Stimulated activated naive CD4-positive, alpha-beta T cell treated with Interleukin-2 at 50 U/mL for 16 hours (primary cell): Measurements from ENCODE around the gene WBP1.
A peak's percentile ranks its signal among the peaks of the same experiment; 100 is the strongest.

Experiments
- DNase-seq: peaks from one replicate; lab custom pipeline; 2025; lab: John Stamatoyannopoulos, UW

The WBP1 gene

GRCh38 chr2:74502720-74503505 lies 44.7 kb downstream of the WBP1 start:
- DNase-seq: no peak

- DNase-seq: no peak
Observed at GRCh38 chr2:74503506-74504475, 45.6 kb downstream of the WBP1 start.

GRCh38 chr2:74504591-74504990 lies 46.4 kb downstream of the WBP1 start:
- no peak for DNase-seq

- DNase-seq: no peak
Observed at GRCh38 chr2:74505448-74506246, 47.4 kb downstream of the WBP1 start.

GRCh38 chr2:74507145-74507925 lies 49.1 kb downstream of the WBP1 start, which contains the start of gene PCGF1:
Gene PCGF1, minus strand, starts transcription at chr2:74507695. Its CDS starts 27 bp downstream, at chr2:74507668.
- DNase-seq: peak; percentile 98

GRCh38 chr2:74507926-74508520 lies 49.8 kb downstream of the WBP1 start:
- DNase-seq: no peak

GRCh38 chr2:74510272-74510671 lies 52.0 kb downstream of the WBP1 start:
- DNase-seq: no peak
